NCI-H345 treated with DMSO at 0.1 percent for 48 hours (cell line): ENCODE measurements around the gene NPHP1.
"Not testable (repeated sequence)": the region's sequence is repeated elsewhere in the genome, so short reads cannot be mapped to it uniquely, and the experiment has no call there.

ENCODE experiments used
- DNase-seq: peaks from one replicate; lab custom pipeline; 2025; ENCODE audit not compliant: unreplicated experiment; lab: John Stamatoyannopoulos, UW

NPHP1 gene

GRCh38 chr2:110204408-110205385 lies at the start of gene NPHP1:
Gene NPHP1 (minus strand): TSS chr2:110205013. CDS start chr2:110204968, 45 bp downstream.
- peak; percentile 73 for DNase-seq

GRCh38 chr2:110248081-110248795 lies 43.4 kb upstream of the NPHP1 start:
- not testable (repeated sequence) for DNase-seq

- not testable (repeated sequence) for DNase-seq
Observed at GRCh38 chr2:110245488-110246435, 40.9 kb upstream of the NPHP1 start.

GRCh38 chr2:110243283-110243682 lies 38.5 kb upstream of the NPHP1 start:
- not testable (repeated sequence) for DNase-seq

GRCh38 chr2:110234514-110234913 lies 29.7 kb upstream of the NPHP1 start:
- DNase-seq, result not testable (repeated sequence)

- not testable (repeated sequence) for DNase-seq
Observed at GRCh38 chr2:110229886-110230285, 25.1 kb upstream of the NPHP1 start.

GRCh38 chr2:110222626-110223025 lies 17.8 kb upstream of the NPHP1 start:
- DNase-seq, result not testable (repeated sequence)

GRCh38 chr2:110221938-110222337 lies 17.1 kb upstream of the NPHP1 start:
- DNase-seq, result peak; percentile 42

GRCh38 chr2:110220190-110220564 lies 15.4 kb upstream of the NPHP1 start:
- no peak for DNase-seq

- no peak for DNase-seq
Observed at GRCh38 chr2:110219496-110220189, 14.8 kb upstream of the NPHP1 start.

- not testable (repeated sequence) for DNase-seq
Observed at GRCh38 chr2:110218889-110219288, 14.1 kb upstream of the NPHP1 start.

GRCh38 chr2:110216803-110217202 lies 12.0 kb upstream of the NPHP1 start:
- DNase-seq, result no peak

- DNase-seq, result no peak
Observed at GRCh38 chr2:110216199-110216598, 11.4 kb upstream of the NPHP1 start.

- DNase-seq, result no peak
Observed at GRCh38 chr2:110215566-110216158, 10.8 kb upstream of the NPHP1 start.

GRCh38 chr2:110215091-110215490 lies 10.3 kb upstream of the NPHP1 start:
- DNase-seq, result no peak

- not testable (repeated sequence) for DNase-seq
Observed at GRCh38 chr2:110213522-110213921, 8.7 kb upstream of the NPHP1 start.

- peak; percentile 47 for DNase-seq
Observed at GRCh38 chr2:110211938-110212858, 7.4 kb upstream of the NPHP1 start, which contains the start of gene MTLN. Gene MTLN (minus strand): TSS chr2:110212547. CDS start chr2:110212525, 22 bp downstream.

GRCh38 chr2:110205660-110206455 lies 1.0 kb upstream of the NPHP1 start:
- DNase-seq, result no peak
